Non-pigmented ciliary epithelial cell (primary cell): ENCODE data around the gene CLCN4.
A peak's percentile ranks its signal among the peaks of the same experiment; 100 is the strongest.

Experiments used
- DNase-seq: peaks from one replicate; pipeline ENCODE4 v3.0.0-alpha.2; 2010; ENCODE audit warnings: low read depth

Gene CLCN4

DNA sequence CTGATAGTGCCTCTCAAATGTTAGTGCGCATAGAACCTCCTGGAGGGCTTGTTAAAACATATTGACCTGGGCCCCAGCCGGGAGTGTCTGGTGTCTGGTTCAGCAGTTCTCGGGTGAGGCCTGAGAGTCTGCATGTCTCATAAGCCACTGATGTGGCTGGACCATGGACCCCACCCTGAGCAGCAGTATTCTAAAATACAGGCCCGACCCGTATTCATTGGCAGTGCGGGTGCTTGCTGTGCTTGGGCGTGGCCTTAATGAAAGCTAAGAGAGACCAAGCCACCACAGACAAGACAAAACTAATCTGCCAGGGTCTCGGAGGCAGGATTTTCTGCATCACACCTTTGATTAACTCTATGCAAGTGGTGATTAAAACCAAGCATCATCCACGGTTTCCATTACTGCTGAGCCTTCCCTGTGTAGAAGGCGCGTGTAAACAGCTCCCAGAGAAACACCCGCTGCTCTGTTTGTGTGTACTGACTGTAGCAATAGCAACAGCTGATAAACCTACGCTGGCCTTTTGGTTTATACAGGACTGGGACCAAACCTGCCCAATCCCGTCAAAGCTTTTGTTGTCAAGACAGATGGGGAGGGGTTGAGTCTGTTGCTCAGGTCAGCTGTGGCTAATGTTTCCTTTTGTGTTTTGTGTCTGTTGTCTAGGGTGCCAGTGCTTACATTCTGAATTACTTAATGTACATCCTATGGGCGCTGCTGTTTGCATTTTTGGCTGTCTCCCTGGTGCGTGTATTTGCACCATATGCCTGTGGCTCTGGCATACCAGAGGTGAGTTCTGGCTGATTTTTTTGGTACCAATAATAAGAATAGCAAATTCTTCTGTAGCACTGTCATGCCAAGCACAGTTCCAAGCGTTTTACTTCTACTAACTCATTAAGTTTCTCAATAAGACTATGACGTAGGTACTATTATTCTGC is 40.8 kb downstream of the CLCN4 start:
- no peak for DNase-seq

DNA sequence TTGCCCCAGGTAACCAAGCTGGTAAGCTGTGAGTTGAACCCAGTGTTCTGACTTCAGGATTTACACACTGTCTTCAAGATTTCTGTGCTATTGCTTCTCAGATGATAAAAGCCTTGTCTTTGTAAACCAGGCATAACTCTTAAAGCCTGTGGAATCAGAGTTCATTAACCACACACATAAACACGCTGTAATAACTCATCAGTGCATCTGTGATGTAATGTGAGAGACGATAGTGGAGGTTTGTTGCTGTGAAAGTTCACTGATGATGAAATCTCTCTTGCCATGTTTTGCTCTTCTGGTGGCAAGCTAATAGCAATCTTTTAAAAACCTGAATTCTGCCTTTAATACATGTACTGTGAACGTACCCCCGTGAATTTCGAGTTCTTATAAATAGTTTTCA is 41.5 kb downstream of the CLCN4 start:
- DNase-seq, result no peak

DNA sequence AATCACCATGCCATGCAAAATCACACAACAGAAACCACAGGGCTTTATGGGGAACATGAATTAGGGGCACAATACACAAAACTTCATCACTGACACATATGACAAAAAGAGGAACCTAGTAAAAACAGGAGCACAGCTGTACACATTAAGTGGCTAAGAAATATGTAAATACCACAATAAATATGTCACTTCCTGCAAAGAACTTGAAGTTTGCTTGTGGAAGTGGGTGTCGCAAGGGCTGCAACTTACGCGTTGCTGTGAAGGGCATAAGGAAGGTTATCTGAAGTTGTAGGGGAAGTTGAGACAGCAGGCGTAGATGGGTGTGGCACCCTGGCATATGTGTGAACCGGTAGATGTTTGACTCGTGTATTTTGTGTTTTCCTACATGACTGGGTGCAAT is 42.4 kb downstream of the CLCN4 start:
- DNase-seq, result no peak

DNA sequence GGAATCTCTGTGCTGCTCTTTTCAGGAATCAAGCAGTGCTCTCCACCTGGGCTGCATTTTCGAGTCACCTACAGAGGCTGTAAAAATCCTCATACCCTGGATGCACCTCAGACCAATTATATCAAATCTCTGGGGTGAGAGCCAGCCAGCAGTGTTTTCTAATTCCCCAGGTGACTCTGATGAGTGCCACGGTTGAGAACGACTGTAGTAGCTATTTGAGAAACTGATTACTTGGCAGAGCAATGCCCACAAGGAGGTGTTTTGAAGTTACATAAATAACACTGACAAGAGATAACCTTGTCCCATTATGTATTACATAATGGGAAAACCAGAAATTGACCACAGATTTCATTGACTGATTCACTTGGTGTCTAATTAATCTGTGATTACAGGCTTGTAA is 46.8 kb downstream of the CLCN4 start:
- DNase-seq, result no peak

DNA sequence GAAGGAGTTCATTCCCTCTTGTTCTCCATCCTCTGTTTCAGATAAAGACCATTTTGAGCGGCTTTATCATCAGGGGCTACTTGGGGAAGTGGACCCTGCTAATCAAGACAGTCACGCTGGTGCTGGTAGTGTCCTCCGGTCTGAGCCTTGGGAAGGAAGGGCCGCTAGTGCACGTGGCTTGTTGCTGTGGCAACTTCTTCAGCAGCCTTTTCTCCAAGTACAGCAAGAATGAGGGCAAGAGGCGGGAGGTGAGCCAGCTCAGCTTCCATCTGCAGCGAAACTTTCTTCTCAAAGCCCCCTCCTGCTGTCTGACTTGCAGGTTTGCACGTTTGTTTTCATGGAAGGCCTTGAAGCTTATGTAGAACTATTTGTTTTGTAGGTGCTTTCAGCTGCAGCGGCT is 49.5 kb downstream of the CLCN4 start:
- no peak for DNase-seq

DNA sequence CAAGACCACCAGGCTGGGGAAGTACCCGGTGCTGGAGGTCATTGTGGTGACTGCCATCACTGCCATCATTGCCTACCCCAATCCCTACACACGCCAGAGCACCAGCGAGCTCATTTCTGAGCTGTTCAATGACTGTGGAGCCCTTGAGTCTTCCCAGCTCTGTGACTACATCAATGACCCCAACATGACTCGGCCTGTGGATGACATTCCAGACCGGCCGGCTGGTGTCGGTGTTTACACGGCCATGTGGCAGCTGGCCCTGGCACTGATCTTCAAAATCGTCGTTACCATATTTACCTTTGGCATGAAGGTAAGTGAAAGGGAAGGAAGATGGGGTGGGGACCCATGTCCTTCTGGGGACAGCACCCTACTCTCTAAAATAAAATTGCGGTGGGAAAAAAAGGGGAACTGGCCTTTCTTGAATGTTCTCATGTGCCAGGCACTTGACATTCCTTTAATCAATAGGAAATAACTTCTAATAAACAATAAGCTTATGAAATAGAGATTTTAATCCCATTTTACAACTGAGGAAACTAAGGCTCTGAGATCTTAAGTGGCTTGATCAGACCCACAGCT is 51.6 kb downstream of the CLCN4 start:
- no peak for DNase-seq

DNA sequence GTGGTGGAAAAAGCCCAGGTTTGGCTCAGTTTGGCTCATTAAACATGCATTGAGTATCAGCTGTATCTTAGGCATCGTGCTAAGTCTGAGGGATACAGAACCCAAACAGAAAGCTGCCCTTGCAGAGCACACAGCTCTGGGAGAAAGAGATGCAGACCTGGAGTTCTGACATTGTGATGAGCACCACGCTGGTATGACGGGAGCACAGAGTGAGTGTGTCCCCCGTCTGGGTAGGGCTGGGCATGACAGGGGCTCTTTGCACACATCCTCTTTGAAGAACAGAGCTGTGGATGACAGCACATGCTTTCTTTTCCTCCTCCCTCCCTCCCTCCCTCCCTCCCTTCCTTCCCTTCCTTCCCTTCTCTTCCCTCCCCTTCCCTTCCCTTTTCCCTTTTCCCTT is 52.2 kb downstream of the CLCN4 start:
- DNase-seq, result no peak

DNA sequence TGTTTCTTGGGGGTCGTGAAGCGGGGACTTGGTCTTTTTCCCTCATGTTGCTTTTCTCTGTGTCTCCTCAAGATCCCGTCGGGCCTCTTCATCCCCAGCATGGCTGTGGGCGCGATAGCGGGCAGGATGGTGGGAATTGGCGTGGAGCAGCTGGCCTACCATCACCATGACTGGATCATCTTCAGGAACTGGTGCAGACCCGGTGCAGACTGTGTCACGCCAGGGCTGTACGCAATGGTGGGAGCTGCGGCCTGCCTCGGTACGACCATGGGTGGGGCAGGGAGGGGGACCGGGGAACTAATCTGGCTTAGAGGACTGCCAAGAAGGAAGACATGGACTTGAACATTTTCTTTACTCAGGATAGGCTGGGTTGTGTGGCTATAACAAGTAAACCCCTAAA is 55.6 kb downstream of the CLCN4 start:
- no peak for DNase-seq

DNA sequence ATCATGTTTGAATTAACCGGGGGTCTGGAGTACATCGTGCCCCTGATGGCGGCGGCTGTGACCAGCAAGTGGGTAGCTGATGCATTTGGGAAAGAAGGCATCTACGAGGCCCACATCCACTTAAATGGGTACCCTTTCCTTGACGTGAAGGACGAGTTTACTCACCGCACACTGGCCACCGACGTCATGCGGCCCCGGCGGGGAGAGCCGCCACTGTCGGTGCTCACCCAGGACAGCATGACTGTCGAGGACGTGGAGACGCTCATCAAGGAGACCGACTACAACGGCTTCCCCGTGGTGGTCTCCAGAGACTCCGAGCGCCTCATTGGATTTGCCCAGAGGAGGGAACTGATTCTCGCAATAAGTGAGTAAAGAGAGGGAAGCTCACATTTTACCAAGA is 56.9 kb downstream of the CLCN4 start:
- no peak for DNase-seq

DNA sequence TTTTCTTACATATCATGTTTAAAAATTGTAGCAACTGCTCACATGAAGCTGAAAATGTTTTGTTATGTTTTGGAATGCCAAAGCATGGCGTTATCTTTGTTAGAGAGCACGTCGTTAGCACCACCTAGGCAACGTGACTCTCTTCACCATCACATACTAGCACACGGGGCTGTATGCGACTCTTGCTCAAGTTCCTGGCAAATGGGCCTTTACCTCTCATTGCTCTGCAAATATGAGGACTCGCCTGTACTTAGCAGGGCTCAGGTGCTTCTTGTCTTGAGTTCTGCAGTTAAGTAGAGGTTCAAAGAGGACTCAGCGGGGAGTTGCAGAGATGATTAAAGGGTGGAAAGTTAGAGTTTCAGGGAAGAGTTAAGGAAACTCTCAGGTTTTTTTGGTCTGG is 59.4 kb downstream of the CLCN4 start:
- DNase-seq, result no peak

DNA sequence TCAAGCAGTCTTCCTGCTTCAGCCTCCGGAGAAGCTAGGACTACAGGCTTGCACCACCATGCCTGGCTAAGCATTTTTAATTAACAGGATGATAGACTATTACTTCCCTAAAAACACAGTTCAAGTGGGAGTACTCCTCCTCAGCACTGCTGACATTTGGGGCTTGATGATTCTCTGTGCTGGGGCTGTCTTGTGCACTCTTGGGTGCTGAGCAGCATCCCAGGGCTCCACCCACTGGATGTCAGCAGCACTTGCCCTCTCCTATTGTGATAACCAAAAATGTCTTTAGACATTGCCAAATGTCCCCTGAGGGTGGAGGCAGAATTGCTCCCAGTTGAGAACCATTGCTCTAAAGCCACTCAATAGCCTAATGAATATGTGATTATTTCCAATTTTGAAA is 60.4 kb downstream of the CLCN4 start:
- no peak for DNase-seq

DNA sequence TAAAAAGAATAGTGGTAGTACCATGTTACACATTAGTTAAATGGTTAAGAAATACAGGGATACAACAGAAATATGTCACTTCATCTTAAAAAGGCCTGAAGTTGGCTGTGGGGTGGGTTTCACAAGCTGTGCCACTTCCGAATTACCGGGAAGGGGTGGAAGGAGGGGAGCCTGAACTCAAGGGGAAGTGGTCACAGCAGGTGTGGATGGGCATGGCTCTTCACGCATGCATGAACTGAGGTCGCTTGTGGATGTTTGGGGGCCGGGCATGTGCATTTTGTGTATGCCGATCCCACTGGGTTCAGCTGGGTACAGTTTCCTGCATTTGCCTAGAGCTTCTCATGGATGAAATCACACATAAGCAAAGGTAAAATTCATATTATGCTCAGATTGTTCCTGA is 64.9 kb downstream of the CLCN4 start:
- no peak for DNase-seq

DNA sequence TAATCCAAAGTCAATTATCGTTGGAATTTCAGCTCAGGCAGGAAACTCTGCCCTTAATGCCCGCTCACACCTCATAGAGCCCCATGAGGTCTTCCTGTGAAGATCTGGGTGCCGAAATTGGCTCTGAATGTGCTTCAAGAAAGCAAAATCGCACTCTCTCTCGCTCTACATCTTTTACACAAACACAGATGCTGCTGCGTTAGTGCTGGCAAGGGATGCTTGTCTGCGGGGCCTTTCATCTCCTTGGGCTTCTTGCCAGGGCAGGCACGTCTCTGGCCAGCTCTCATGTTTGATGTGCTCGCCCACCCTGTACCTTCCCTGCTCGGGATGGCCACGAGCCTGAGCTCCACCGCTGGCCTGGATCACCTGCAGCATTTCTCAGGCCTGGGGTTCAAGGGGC is 66.5 kb downstream of the CLCN4 start:
- no peak for DNase-seq

DNA sequence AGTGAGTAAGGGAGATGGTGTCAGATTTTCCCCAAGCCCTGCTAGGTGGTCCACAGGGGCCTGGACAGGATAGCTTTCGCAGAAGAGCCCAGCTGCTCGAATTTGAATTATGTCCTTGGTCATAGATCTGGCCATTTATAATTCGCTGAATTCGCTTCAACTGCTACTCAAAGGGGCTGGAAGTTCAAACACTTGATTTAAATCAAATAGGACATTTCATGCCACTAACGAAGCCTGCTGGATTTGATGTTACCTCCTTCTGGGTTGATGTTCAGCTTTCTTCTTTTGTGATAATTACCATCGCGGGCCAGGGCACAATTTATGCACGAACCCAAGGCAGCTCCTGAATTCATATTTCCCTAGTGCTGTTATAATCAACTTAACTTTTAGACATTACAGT is 67.0 kb downstream of the CLCN4 start:
- no peak for DNase-seq

DNA sequence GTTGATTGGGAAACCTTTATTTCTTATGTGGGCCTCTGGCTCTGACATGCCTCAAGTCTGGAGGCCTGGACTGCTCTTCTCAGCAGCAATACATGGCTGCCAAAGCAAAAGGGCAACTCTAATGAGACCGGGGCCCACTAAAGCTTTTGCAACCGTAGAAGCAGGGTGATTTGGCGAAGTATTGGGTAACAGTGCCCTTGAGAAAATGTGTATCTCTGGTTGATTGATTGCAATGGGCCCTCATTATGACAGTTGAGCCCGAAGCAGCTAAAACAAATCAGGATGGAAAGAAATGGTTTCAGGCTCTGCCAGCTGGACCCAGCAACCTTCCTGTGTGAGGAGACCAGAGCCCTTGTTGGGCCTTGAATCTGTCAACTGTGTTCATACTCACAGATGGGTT is 73.4 kb downstream of the CLCN4 start:
- DNase-seq, result no peak

DNA sequence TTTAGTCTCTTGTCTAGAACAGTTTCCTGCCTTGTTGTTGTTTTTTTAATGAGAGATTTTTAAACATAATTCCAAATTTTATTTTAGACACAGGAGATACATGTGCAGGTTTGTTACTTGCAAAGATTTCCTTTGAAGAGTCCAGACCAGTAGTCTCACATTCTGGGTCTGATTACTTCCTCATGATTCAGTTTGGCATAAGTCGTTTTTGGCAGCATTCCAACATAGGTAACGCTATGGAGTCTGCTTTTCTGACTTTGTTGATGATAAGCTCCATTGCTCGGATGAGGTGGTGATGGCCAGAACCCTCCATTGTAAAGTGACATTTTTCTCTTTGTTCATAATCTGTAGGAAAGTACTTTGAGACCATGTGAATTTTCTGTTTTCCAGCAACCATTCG is 74.7 kb downstream of the CLCN4 start:
- DNase-seq, result no peak

DNA sequence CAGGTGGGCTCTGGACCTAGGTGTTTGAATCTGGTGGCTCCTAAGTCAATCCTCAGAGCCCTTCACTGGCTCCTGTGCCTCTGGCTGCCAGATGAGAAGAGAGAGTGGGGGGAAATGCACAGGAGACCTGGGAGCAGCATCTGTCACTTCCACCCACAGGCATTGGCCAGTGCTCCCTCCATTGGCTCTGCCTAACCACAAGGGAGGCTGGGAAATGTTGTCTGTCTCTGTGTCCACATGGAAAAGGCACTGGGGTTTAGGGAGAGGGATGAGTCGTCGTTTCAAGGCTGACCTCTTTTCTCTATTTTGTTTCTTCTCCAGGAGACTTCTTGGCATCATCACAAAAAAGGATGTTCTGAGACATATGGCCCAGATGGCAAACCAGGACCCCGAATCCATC is 76.4 kb downstream of the CLCN4 start:
- DNase-seq, result no peak

DNA sequence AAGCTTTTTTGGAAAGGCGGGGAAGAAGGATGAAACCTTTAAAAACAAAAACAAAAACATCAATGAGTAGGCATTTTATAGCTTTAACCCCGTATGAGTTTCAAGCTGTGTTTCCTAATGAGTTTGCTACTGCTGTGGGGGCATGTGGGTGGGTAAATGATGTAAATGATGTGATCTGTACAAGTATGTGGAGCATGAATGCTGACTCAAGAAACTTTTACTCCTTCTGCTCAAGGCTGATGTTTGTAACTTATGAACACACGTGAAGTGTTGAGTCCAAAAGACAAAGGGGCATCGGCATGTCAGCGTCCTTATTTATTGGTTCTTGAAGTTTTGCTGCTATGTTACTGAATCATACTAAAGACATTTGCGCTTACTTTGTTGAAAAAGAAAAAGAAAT is 76.9 kb downstream of the CLCN4 start:
- no peak for DNase-seq

DNA sequence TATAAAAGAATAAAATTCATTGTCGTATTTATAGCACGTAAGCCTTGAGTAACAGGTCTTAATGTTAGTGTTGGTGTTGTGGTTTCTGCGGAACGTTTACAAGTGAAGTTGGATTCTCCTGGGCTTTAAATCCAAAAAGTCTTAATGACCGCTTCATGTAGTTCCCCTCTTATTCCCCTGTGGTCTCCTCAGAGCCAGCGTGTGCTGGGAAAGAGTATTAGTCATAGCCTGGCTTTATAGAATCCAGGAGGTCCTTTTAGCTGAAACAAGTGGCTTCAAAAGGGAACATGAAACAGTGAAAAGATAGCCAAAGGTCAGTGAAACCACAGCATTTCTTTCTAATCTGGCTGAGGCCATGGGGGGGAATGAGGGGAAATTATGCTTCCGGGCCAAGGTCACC is 79.1 kb downstream of the CLCN4 start:
- peak; percentile 38 for DNase-seq

DNA sequence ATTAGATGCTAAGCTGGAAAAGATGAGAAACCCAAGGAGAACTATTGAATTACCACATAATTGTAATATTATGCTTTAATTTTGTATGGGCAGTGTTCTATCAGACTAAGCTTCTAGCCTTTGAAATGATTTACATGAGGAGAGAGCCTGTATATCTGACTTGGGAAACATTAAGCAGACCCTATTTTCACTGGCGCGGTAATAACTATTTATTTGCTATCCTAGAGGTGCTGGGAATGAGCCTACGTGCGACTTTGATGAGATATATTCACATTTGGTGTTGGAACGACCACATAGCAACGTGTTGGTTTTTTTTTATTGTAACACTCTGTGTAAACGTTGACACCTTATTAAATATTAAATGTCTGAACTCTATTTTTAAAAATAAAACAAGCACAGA is 80.5 kb downstream of the CLCN4 start:
- DNase-seq, result no peak

DNA sequence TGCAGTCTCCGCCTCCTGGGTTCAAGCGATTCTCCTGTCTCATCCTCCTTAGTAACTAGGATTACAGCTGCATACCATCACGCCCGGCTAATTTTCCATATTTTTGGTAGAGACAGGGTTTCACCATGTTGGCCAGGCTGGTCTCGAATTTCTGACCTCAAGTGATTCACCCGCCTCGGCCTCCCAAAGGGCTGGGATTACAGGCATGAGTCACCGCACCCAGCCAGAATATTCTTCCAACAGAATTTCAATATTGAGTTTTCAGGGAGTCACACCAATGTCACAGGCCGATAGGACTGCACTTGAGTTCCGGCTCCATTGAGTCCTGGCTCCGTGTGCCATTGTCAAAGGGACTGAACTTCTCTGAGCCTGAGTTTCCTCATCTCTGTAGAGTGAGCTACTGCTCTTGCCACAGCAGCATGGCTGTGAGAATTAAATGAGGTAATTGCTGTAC is 82.9 kb downstream of the CLCN4 start:
- peak; percentile 41 for DNase-seq

DNA sequence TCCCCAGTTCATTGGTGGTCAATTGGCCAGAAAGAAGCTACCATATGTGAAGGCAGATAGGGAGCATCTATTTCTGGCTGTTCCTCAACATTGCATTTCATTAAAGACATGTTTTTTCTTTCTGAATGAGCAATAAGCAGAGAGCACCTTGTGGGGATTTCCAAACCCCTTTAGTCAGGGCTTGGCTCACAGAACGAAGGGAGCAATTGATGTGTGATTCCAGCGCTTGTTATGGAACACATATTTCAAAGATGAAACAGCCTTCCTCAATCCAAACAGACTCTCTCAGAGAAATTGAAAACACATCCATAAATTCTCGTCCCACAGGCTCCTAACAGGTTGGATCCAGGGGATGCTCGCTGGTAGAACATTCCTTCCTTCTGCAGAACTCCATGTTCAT is 84.1 kb downstream of the CLCN4 start:
- peak; percentile 65 for DNase-seq

DNA sequence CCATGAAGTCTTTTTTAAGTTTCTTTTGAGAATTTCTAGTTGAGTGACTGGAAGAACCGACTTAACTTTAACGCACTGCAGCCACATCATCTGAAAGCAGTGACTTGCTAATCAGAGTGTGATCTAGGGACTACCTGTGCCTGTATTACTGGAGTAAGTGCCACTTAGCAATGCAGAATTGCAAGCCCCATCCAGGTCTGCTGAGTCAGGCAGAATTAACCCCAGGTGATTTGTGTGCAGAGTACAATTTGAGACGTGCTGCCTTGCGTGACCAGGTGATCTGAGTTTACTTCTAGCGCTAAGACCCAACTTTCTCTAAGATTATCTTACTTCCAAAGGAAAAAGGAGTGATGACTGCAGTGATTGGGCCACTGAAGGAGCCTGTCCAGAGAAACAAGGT is 85.3 kb downstream of the CLCN4 start:
- DNase-seq, result no peak

DNA sequence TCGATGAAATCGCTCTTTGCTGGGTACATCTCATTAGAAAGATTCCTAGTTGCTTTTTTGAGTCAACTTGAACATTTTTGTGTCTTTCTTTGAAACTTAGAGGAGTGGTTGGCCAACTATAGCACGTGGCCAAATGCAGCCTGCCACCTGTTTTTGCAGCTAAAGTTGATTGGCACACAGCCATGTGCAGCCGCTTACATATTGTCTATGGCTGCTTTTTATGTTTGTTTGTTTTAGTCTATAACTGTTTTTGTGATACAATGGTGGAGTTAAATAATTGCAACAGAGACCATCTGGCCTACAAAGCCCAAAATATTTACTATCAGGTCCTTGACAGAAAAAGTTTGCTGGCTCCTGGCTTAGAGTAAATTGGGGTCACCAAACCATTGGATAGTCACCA is 86.3 kb downstream of the CLCN4 start:
- no peak for DNase-seq
